Sigmoid colon (tissue), 4 donors: ENCODE results near the gene PFKL.

Experiments used
- POLR2A ChIP-seq, 2 donors: fragments of 450-650 bp; IDR thresholded peaks; one replicate each; pipeline ENCODE4 v1.6.1; 2016; ENCODE audit warnings: antibody characterized with exemption in 2 of 2, mild to moderate bottlenecking in 2 of 2, moderate library complexity in 2 of 2
- POLR2AphosphoS5 ChIP-seq, 4 donors: sonication (generic); formaldehyde crosslinking; IDR thresholded peaks; one replicate each; pipeline ENCODE4 v1.6.1; 2017; ENCODE audit warnings: antibody characterized with exemption in 4 of 4
- TF ChIP-seq, protein P1 (sequence below), 4 experiments: fragments of 450-650 bp in 3 of 4; fragments of 200-600 bp in 1 of 4; IDR thresholded peaks; one replicate each; pipeline ENCODE4 v1.5.1; 2016 to 2019; ENCODE audit warnings: antibody characterized with exemption in 4 of 4, mild to moderate bottlenecking in 3 of 4, moderate library complexity in 2 of 4

DNA sequence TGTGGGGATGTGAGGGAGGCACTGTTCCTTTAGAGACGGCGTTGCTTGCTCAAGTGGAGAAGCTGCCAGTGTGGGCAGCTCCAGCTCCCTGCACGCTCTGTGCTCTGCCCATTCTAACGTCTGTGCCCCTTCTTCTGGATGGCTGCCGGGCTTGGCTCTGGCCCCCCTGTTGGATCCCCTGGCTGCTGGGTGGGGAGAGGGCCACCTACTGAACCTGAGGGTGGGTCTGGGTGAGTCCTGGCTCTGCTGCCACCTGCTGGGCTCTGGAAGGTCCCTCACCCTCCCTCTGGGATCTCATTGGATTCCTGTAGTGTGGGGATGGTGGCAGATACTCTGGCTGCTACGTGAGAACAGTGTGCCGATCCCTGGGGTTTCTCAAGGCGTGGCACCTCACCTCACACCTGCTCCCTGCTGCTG is 5.0 kb downstream of the PFKL start:
- TF ChIP-seq, protein P1, sequence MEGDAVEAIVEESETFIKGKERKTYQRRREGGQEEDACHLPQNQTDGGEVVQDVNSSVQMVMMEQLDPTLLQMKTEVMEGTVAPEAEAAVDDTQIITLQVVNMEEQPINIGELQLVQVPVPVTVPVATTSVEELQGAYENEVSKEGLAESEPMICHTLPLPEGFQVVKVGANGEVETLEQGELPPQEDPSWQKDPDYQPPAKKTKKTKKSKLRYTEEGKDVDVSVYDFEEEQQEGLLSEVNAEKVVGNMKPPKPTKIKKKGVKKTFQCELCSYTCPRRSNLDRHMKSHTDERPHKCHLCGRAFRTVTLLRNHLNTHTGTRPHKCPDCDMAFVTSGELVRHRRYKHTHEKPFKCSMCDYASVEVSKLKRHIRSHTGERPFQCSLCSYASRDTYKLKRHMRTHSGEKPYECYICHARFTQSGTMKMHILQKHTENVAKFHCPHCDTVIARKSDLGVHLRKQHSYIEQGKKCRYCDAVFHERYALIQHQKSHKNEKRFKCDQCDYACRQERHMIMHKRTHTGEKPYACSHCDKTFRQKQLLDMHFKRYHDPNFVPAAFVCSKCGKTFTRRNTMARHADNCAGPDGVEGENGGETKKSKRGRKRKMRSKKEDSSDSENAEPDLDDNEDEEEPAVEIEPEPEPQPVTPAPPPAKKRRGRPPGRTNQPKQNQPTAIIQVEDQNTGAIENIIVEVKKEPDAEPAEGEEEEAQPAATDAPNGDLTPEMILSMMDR (IDR thresholded peaks at IDR 0.05), result peak in 3 of 4 experiments; percentile 33 to 41 (median 35)
- no peak for TF ChIP-seq POLR2A (IDR thresholded peaks at IDR 0.05)
- no peak for TF ChIP-seq POLR2AphosphoS5 (IDR thresholded peaks at IDR 0.05)
